VCaP (cell line): Measurements from ENCODE around the gene CD44.

ENCODE experiments used
- H3K27ac ChIP-seq: fragments of 450-650 bp; 2 replicates; pipeline ENCODE4 v1.5.1; 2017
- CTCF ChIP-seq: fragments of 450-650 bp; conservative IDR thresholded peaks from 2 replicates; pipeline ENCODE4 v1.5.1; 2017; ENCODE audit warnings: mild to moderate bottlenecking, moderate library complexity

Gene CD44

GRCh38 chr11:35231076-35231860 lies 92.3 kb downstream of the CD44 start:
- no peak overlapping the region for H3K27ac ChIP-seq
- TF ChIP-seq CTCF: no peak

GRCh38 chr11:35232891-35233330 lies 93.9 kb downstream of the CD44 start:
- TF ChIP-seq CTCF: no peak
- no peak overlapping the region for H3K27ac ChIP-seq

- H3K27ac ChIP-seq: no peak overlapping the region
- TF ChIP-seq CTCF: no peak
Measured at GRCh38 chr11:35233518-35233917, 94.5 kb downstream of the CD44 start.

GRCh38 chr11:35234460-35235156 lies 95.6 kb downstream of the CD44 start:
- no peak overlapping the region for H3K27ac ChIP-seq
- no peak for TF ChIP-seq CTCF

- no peak overlapping the region for H3K27ac ChIP-seq
- TF ChIP-seq CTCF: no peak
Measured at GRCh38 chr11:35235157-35235468, 96.1 kb downstream of the CD44 start.

- H3K27ac ChIP-seq: no peak overlapping the region
- no peak for TF ChIP-seq CTCF
Measured at GRCh38 chr11:35235498-35235897, 96.5 kb downstream of the CD44 start.

- TF ChIP-seq CTCF: no peak
- H3K27ac ChIP-seq: no peak overlapping the region
Measured at GRCh38 chr11:35235936-35236666, 97.1 kb downstream of the CD44 start.
